SK-N-SH (cell line): Measurements from ENCODE around the gene NADK.

Experiments
- ELF1 ChIP-seq: IDR thresholded peaks from 2 replicates; pipeline ENCODE4 v1.4.0; 2012
- EP300 ChIP-seq, 2 experiments: IDR thresholded peaks; 2 replicates each; pipeline versions ENCODE4 v1.4.0 to v1.6.1; 2012; ENCODE audit warnings: borderline replicate concordance in 1 of 2, low read depth in 1 of 2, low read length in 1 of 2
- FOSL2 ChIP-seq: IDR thresholded peaks from 2 replicates; pipeline ENCODE4 v1.4.0; 2012; ENCODE audit warnings: low read depth, mild to moderate bottlenecking, moderate library complexity, borderline replicate concordance
- FOXJ3 ChIP-seq: sonication (generic); formaldehyde crosslinking; IDR thresholded peaks from 2 replicates; pipeline ENCODE4 v1.5.1; 2020; ENCODE audit warnings: mild to moderate bottlenecking, missing genetic modification reagents
- FOXM1 ChIP-seq: IDR thresholded peaks from 2 replicates; pipeline ENCODE4 v1.4.0; 2012; ENCODE audit warnings: low read depth, mild to moderate bottlenecking
- MXI1 ChIP-seq: IDR thresholded peaks from 2 replicates; pipeline ENCODE4 v1.6.1; 2012; ENCODE audit warnings: mild to moderate bottlenecking, low read depth, low read length, improper control_type of control experiment
- RAD21 ChIP-seq: IDR thresholded peaks from 2 replicates; pipeline ENCODE4 v1.6.1; 2012; ENCODE audit warnings: mild to moderate bottlenecking, low read length
- SIN3A ChIP-seq: IDR thresholded peaks from 2 replicates; pipeline ENCODE4 v1.6.1; 2012; ENCODE audit warnings: low read depth, mild to moderate bottlenecking, low read length, moderate library complexity, borderline replicate concordance
- TAF1 ChIP-seq: IDR thresholded peaks from 2 replicates; pipeline ENCODE4 v1.6.1; 2012; ENCODE audit warnings: low read depth, mild to moderate bottlenecking, low read length, moderate library complexity, borderline replicate concordance
- YY1 ChIP-seq: IDR thresholded peaks from 2 replicates; pipeline ENCODE4 v1.4.0; 2012; ENCODE audit warnings: low read depth, mild to moderate bottlenecking
- TF ChIP-seq, protein P1 (sequence below): fragments of 200-600 bp; sonication (generic); IDR thresholded peaks from 2 replicates; pipeline ENCODE4 v1.6.1; 2017; ENCODE audit warnings: antibody characterized with exemption, mild to moderate bottlenecking, moderate library complexity
- TF ChIP-seq, protein P2 (sequence below): IDR thresholded peaks from 2 replicates; pipeline ENCODE4 v1.6.1; 2012; ENCODE audit warnings: mild to moderate bottlenecking, low read depth, low read length, moderate library complexity

DNA sequence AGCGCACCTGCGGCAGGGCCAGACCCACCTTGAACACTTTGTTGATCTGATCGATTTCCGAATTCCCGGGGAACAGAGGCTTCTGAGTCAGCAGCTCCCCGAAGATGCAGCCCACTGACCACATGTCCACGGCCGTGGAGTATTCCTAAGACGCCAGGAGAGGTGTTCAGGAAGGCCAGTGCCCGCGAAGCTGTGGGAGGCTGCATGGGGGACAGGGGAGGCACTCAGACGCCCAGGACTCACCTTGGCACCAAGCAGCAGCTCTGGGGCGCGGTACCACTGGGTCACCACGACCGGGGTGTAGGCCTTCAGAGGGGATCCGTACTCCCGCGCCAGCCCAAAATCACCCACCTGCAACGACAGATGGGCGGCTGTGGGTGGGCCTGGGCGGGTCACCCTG is 74.5 kb downstream of the NADK start:
- TF ChIP-seq, protein P1, sequence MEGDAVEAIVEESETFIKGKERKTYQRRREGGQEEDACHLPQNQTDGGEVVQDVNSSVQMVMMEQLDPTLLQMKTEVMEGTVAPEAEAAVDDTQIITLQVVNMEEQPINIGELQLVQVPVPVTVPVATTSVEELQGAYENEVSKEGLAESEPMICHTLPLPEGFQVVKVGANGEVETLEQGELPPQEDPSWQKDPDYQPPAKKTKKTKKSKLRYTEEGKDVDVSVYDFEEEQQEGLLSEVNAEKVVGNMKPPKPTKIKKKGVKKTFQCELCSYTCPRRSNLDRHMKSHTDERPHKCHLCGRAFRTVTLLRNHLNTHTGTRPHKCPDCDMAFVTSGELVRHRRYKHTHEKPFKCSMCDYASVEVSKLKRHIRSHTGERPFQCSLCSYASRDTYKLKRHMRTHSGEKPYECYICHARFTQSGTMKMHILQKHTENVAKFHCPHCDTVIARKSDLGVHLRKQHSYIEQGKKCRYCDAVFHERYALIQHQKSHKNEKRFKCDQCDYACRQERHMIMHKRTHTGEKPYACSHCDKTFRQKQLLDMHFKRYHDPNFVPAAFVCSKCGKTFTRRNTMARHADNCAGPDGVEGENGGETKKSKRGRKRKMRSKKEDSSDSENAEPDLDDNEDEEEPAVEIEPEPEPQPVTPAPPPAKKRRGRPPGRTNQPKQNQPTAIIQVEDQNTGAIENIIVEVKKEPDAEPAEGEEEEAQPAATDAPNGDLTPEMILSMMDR: no peak
- TF ChIP-seq, protein P2, sequence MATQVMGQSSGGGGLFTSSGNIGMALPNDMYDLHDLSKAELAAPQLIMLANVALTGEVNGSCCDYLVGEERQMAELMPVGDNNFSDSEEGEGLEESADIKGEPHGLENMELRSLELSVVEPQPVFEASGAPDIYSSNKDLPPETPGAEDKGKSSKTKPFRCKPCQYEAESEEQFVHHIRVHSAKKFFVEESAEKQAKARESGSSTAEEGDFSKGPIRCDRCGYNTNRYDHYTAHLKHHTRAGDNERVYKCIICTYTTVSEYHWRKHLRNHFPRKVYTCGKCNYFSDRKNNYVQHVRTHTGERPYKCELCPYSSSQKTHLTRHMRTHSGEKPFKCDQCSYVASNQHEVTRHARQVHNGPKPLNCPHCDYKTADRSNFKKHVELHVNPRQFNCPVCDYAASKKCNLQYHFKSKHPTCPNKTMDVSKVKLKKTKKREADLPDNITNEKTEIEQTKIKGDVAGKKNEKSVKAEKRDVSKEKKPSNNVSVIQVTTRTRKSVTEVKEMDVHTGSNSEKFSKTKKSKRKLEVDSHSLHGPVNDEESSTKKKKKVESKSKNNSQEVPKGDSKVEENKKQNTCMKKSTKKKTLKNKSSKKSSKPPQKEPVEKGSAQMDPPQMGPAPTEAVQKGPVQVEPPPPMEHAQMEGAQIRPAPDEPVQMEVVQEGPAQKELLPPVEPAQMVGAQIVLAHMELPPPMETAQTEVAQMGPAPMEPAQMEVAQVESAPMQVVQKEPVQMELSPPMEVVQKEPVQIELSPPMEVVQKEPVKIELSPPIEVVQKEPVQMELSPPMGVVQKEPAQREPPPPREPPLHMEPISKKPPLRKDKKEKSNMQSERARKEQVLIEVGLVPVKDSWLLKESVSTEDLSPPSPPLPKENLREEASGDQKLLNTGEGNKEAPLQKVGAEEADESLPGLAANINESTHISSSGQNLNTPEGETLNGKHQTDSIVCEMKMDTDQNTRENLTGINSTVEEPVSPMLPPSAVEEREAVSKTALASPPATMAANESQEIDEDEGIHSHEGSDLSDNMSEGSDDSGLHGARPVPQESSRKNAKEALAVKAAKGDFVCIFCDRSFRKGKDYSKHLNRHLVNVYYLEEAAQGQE: no peak
- TF ChIP-seq SIN3A (no peak), ELF1 (no peak), RAD21 (no peak), MXI1 (no peak), YY1 (no peak), EP300 (IDR thresholded peaks at IDR 0.05; ENCODE audit: borderline replicate concordance in 1 of 2, low read depth in 1 of 2, low read length in 1 of 2) (no peak), FOXJ3 (CRISPR knock-in tag) (no peak), TAF1 (no peak), FOXM1 (no peak), FOSL2 (no peak)
